ENCODE results near the gene ZIC2. TPM values are rescaled to one million over a fixed set of nuclear protein-coding genes. Genes with fewer than 3 reads are reported as not detected.

The ZIC2 gene
- total RNA-seq, 1 donor: not detected

GRCh38 chr13:99966064-99966805 is 15.3 kb upstream of the ZIC2 start:
- no peak for TF ChIP-seq CTCF (IDR thresholded peaks at IDR 0.05; ENCODE audit: insufficient read depth, low read length)
- H3K4me3 ChIP-seq (ENCODE audit: low read depth, low read length): no peak overlapping the region
- no peak for DNase-seq (ENCODE audit: low read depth)

- H3K4me3 ChIP-seq (ENCODE audit: low read depth, low read length): no peak overlapping the region
- TF ChIP-seq CTCF (IDR thresholded peaks at IDR 0.05; ENCODE audit: insufficient read depth, low read length): no peak
These were observed 14.1 kb upstream of the ZIC2 start for GRCh38 chr13:99967498-99967868.

GRCh38 chr13:99967869-99968520 is 13.6 kb upstream of the ZIC2 start:
- H3K4me3 ChIP-seq (ENCODE audit: low read depth, low read length): no peak overlapping the region
- no peak for TF ChIP-seq CTCF (IDR thresholded peaks at IDR 0.05; ENCODE audit: insufficient read depth, low read length)
- no peak for DNase-seq (ENCODE audit: low read depth)

More at GRCh38 chr13:99967498-99967868, 14.1 kb upstream of the ZIC2 start:
- DNase-seq (ENCODE audit: low read depth): no peak

- H3K4me3 ChIP-seq (ENCODE audit: low read depth, low read length): no peak overlapping the region
- no peak for TF ChIP-seq CTCF (IDR thresholded peaks at IDR 0.05; ENCODE audit: insufficient read depth, low read length)
- no peak for DNase-seq (ENCODE audit: low read depth)
These were observed 12.8 kb upstream of the ZIC2 start for GRCh38 chr13:99968521-99969452.

GRCh38 chr13:99969453-99969918 is 12.1 kb upstream of the ZIC2 start:
- TF ChIP-seq CTCF (IDR thresholded peaks at IDR 0.05; ENCODE audit: insufficient read depth, low read length): no peak
- H3K4me3 ChIP-seq (ENCODE audit: low read depth, low read length): no peak overlapping the region
- DNase-seq (ENCODE audit: low read depth): no peak

- no peak for DNase-seq (ENCODE audit: low read depth)
- TF ChIP-seq CTCF (IDR thresholded peaks at IDR 0.05; ENCODE audit: insufficient read depth, low read length): no peak
- no peak overlapping the region for H3K4me3 ChIP-seq (ENCODE audit: low read depth, low read length)
These were observed 11.5 kb upstream of the ZIC2 start for GRCh38 chr13:99969919-99970650.
